ENCODE results near the gene SLTM.
"Not testable (repeated sequence)": the region's sequence is repeated elsewhere in the genome, so short reads cannot be mapped to it uniquely, and the experiment has no call there.

The SLTM gene

DNA sequence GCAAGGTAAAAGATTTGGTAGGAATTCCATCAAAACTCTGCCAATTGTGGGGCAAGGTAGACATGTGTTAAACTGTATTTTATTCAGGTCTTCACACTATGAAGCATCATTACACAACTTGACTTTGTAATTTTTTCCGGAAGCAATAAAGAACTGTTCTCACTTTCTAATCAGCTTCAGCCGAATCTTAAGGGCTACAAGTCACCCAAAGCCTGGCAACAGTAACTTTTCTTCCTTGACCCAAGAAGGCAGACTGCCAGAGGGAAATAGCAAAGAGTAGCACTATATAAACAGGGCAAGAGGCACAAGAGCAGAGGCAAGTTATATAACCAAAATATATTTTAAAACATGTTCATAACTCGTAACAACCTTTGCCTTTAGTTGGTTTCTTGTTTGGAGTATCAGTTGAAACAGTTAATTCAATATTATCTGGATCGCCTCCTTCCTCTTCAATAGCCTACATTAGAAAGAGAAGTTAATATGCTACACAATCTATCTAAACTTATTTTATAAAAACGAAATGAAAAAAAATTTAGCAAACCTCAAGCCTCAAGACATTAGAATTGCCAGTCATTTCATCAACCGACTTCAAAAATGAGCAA is 1.4 kb downstream of the SLTM start:
- intact Hi-C loops (cut with DNase I) = loop anchor here (2.0 kb wide), 1 partner anchor 55 kb away; the partner anchor contains the start of gene RNF111
- no peak for DNase-seq

- intact Hi-C loops (cut with DNase I) = no loop called here
- DNase-seq = no peak
Observed at GRCh38 chr15:58929891-58930416, 3.5 kb downstream of the SLTM start.

DNA sequence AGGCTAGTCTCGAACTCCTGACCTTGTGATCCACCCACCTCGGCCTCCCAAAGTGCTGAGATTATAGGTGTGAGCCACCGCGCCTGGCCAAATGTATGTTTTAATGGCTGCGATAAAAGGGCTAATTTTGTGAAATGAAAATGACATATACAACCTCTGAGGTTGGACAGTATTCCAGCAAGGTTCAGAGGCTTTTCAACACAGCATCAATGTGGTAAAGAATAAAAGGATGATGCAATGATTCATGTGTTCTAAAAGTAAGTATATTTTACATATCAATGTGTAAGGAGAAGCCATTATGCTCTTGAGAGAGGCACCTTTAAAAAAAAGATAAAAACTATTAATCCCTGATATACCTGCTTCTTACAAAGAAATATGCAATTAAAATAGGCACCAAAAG is 6.7 kb downstream of the SLTM start:
- DNase-seq = no peak
- intact Hi-C loops (cut with DNase I) = no loop called here

DNA sequence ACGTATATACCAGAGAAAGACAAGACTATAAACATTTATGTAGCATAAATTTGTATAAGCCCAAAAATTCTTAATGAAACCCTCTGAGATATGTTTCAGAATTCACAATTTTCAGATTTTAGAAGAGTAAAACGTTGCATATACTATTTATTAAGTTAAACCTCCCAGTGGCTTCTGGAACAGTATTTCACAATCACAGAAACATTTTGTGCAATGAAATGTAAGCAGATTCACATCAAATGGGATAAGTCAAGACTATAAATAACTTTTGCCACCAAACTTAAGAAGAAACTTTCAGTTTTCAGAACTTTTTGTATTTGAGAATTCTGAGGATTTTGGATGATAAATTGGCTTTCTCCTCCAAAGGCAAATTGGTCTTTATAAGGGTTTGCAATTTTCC is 9.2 kb downstream of the SLTM start:
- no peak for DNase-seq
- intact Hi-C loops (cut with DNase I) = no loop called here

DNA sequence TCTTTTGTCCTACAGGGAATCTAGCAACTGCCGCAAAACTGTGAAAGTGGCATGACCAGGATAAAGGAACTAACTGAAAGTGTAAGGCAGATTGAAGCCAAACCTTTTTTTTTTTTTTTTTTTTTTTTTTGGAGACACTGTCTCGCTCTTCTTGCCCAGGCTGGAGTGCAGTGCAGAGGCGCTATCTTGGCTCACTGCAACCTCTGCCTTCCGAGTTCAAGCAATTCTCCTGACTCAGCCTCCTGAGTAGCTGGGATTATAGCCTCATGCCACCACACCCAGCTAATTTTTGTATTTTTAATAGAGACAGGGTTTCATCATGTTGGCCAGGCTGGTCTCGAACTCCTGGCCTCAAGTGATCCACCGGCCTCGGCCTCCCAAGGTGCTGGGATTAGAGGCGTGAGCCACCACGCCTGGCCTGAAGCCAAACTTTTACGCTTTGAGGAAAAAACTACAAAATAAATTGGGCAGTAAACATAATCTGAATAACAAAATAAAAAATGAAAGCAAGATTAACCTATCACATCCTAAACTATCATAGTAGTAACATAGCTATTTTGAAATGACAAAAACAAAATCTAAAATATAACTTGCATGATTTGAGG is 9.7 kb downstream of the SLTM start:
- intact Hi-C loops (cut with DNase I) = no loop called here
- DNase-seq = no peak

DNA sequence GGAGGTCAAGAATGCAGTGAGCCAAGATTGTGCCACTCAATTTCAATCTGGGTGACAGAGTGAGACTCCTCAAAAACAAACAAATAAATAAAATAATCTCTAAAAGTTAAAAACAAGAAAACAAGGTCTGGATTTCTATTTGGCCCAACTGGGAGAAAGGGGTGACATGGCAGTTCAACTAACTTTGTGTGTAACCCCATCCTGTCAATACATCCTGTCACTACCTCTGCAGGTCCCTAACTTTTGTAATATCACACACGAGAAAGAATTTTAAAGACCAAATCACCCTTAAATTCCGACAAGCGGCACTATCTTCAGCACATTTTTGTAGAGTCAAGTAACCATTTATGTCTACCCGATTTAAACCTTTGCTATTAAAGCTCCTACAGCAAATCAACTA is 10.2 kb downstream of the SLTM start:
- DNase-seq = no peak
- intact Hi-C loops (cut with DNase I) = no loop called here

GRCh38 chr15:58921267-58921790 is 12.2 kb downstream of the SLTM start:
- intact Hi-C loops (cut with DNase I) = no loop called here

DNA sequence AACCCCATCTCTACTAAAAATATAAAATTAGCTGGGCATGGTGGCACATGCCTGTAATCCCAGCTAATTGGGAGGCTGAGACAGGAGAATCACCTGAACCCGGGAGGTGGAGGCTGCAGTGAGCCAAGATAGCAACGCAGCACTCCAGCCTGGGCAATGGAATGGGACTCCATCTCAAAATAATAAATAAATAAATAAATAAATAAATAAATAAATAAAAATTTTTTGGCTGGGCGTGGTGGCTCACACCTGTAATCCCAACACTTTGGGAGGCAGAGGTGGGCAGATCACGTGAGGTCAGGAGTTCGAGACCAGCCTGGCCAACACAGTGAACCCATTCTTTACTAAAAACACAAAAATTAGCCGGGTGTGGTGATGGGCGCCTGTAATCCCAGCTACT is 13.0 kb downstream of the SLTM start:
- intact Hi-C loops (cut with DNase I); DNase-seq: not testable (repeated sequence)

More at GRCh38 chr15:58921267-58921790, 12.2 kb downstream of the SLTM start:
- no peak for DNase-seq

DNA sequence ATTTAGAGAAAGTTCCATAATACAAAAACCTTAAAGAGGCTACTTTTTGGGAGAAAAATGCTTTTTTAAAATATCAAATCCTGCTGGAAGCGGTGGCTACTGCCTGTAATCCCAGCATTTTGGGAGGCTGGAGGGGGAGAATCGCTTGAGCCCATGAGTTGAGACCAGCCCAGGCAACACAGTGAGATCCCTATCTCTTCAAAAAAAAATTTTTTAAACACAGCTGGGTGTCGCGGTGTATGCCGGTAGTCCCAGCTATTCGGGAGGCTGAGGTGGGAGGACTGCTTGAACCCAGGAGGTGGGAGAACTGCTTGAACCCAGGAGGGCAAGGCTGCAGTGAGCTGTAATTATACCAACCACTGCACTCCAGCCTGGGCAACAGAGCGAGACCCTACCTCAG is 14.2 kb downstream of the SLTM start:
- no peak for DNase-seq
- intact Hi-C loops (cut with DNase I) = no loop called here

DNA sequence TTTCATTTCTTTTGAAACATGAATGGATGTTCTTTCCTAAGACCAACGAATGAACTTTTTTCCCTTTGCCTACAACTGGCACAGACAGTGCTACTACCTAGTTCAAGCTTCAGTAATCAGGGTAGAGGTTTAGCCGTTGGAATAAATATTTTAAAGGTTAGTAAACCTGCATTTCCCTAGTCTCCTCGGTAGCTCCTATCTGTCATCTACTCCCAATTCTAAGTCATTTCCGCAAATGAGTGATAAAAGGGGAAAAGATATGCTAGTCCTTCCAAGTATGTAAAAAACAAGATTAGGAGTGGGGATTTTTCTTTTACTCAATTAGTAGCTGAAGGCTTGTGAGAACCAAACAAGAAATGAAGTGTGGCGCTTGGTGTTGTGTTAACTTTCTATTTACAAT is 15.2 kb downstream of the SLTM start:
- intact Hi-C loops (cut with DNase I) = no loop called here
- no peak for DNase-seq

DNA sequence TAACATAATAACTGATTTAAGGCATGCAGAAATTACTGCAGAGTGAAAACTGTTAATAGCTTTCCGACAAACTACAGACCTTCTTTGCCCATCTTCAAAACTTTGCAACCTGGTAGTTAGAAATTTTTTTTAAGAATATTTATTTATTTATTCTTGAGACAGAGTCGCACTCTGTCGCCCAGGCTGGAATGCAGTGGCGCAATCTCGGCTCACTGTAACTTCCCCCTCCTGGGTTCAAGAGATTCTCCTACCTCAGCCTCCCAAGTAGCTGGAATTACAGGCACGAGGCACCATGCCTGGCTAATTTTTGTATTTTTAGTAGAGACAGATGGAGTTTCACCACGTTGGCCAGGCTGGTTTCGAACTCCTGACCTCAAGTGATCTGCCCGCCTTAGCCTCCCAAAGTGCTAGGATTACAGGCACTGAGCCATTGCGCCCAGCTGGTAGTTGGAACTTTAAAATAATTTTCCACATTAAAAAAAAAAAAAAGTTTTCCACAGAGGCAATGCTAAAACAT is 15.8 kb downstream of the SLTM start:
- intact Hi-C loops (cut with DNase I); DNase-seq: not testable (repeated sequence)

DNA sequence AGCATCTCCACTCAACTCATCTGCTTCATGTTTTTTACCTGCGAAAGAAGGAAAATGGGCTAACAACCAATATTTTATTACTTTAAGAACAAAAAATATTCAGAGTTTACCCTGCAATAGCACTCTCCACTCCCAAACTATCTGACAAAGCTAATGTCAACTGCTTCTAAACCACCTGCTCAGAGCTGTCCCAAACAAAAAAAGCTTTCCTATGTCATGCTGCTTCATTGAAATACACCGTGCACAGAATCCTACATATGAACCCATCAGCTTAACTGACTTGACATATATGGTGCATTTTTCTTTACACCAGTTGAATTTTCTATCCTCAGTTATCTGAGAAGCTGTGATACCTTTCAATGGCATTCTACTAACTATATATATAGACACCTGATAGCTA is 16.5 kb downstream of the SLTM start:
- intact Hi-C loops (cut with DNase I) = no loop called here
- DNase-seq = no peak

DNA sequence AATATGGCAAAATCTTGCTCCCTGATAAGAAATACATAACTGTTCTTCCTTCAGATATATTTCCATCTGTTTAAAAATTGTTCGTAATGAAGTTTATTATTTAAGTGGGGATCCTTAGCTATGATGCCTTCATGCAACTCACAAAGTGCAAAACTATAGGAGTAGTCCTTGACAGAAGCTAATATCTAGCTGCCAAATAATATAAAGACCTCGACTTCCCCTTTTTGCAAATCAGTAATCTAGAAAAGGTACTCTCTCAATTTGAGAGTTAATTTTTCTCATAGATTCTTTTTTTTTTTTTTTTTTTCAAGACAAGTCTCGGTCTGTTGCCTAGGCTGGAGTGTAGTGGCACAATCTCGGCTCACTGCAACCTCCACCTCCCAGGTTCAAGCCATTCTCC is 23.0 kb downstream of the SLTM start:
- intact Hi-C loops (cut with DNase I) = no loop called here
- no peak for DNase-seq

DNA sequence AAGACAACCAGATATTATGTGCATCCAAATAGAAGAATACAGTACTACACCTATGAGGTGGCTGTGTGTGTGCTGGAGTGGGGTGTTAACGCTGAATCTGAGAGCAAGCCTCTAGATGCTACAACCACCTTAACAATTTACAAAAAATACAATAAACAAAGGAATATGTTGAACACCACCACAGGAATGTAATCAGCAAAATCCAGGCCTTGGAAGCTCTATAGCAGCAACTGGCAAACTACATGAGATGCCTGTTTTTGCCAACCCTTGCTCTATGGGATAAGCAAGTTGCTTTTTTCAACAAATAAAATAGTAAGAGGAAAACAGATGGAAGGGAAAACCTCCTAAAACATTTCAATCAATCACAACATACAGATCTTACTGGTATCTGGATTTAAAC is 23.9 kb downstream of the SLTM start:
- intact Hi-C loops (cut with DNase I) = no loop called here
- no peak for DNase-seq

GRCh38 chr15:58908550-58909309 is 24.7 kb downstream of the SLTM start:
- no peak for DNase-seq
- intact Hi-C loops (cut with DNase I) = no loop called here

GRCh38 chr15:58900631-58901030 is 32.8 kb downstream of the SLTM start:
- DNase-seq = no peak
- intact Hi-C loops (cut with DNase I) = no loop called here

DNA sequence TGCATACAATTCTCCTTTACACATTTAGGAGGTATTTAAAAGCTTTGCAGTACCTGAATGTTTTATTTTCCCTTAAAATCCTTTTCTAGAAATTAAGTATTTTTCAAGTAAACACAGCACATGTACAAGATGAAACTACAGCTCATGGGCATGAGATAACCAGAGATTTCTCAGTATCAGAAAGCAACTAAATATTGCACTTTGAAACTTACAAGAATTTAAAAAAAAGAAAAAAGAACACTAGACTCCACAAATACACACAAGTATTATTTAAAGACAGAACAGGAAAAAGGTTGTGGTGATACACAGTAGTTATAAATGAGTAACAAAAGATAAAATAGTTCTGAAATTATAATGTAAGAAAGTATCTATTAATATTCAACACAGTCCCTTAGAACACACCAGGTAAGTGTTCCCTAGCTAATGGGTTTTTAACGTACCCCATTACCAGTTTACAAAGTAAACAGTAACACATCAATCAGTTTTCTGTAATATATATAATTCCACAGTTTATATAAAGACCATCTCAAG is 35.3 kb downstream of the SLTM start:
- no peak for DNase-seq
- intact Hi-C loops (cut with DNase I) = no loop called here

DNA sequence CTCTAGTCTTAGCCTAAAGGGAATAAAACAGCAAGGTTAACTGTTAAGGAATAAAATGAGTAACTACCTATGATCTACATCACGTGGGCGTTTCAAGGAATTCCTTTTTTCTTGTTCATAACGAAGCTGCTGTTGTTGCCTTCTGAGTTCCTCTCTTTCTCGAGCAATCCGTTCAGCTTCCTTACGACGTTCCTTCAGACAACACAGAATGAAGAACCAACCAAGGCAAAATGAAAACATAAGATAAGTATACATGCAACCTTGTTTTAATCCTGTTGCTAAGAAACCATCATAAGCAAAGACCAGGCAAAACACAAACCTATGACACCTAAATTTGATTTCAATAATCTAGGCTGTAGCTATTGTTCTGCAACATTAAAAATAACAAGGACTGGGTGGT is 44.1 kb downstream of the SLTM start:
- intact Hi-C loops (cut with DNase I) = no loop called here
- DNase-seq = no peak

GRCh38 chr15:58886921-58887320 is 46.6 kb downstream of the SLTM start:
- intact Hi-C loops (cut with DNase I) = no loop called here

DNA sequence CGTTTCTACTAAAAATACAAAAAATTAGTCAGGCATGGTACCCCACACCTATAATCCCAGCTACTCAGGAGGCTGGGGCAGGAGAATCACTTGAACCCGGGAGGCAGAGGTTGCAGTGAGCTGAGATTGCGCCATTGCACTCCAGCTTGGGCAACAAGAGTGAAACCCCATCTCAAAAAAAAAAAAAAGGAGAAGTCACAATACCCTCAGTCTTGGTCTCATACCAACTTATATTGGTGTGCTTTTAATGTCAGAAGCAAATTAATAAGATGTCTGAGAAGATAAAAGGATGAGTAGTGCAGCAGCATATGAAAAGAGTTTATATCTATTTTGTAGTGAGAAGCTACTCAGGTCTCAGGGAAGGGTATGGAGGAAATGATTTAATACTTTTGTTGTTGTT is 49.6 kb downstream of the SLTM start:
- DNase-seq; intact Hi-C loops (cut with DNase I): not testable (repeated sequence)

More at GRCh38 chr15:58886921-58887320, 46.6 kb downstream of the SLTM start:
- DNase-seq = no peak

GRCh38 chr15:58882243-58882642 is 51.2 kb downstream of the SLTM start:
- DNase-seq = no peak
- intact Hi-C loops (cut with DNase I) = no loop called here
